Activated CD4-positive, CD25-positive, alpha-beta regulatory T cell treated with anti-CD3 and anti-CD28 coated beads, Interleukin-2, amount 50 U/mL, for 16 hours (primary cell): Measurements from ENCODE around the gene CCDC116.
"Not testable (repeated sequence)": the region's sequence is repeated elsewhere in the genome, so short reads cannot be mapped to it uniquely, and the experiment has no call there.

Experiments used
- DNase-seq: peaks from one replicate; pipeline ENCODE4 v3.0.0-alpha.2; 2020; ENCODE audit warnings: low read depth, low spot score

Gene CCDC116

DNA sequence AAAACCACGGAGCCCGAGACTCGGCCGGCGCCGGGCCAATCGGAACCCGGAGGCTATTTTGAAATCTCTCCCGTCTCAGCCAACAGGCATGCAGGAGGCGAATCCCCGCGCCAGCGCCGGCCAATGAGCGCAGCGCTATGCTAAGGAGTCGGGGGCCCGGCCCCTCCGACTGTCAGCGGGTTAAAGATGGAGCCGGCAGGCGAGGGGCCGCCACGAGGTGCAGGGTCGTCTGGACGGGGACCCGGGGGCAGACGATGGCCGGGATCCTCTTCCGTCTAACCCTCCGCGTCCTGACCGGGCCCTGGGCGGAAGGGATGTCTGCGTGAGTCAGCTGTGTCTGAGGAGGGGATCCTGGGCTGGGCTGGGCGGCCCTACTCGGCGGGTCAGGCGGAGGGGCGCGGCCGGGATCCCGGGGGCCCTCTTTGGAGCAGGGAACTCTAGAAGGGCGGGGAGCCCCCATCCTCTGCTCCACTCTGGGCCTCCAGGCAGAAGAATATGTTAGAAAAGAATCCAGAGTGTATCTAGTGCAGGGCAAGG, 19.5 kb downstream of the CCDC116 start:
- DNase-seq = peak; percentile 76

DNA sequence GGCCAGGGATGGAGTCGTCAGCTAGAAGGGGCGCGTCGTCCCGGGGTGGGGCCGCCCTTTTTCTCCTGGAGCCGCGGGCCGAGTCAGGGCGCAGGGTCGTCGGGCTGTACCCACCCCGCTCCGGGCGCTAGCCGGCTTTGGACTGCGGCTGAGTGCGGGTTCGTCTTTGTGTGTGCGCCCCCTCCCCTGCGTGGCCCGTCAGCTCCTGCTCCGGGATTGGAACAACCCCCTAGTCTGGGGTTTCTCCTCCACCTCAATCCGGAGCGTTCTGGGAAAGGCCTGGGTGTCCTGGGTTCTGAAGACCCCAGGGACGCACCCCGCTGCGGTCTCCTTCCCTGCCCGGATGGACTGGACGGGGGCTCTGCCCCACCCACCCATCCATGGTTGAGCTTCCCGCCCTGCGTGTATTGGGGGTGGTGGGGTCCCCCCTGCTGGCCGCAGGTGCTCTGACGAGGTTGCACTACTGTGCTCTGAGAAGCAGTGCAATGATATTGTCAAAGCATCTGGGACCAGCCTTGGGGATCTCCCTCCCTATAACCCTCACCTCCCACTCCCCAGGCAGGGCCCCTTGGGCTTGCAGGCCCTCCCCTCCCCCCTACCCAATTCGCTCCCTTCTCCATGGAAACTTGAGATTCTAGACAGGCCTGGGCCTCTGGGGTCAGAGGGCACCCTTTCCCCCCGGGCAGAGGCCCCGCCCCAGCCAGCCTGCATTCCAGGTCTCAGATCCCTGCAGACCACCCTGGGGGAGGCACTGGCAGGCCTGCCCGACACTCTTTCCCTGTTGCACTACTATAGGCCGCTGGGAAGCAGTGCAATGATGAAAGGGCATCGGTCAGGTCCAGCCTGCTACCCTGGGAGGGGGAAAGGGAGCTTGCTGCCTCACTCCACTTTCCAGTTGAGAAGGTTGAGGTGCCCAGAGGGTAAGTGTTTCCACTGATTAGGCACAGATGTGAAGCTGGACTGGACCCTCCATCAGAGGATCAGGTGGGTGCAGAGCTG, 20.3 kb downstream of the CCDC116 start:
- DNase-seq = no peak

DNA sequence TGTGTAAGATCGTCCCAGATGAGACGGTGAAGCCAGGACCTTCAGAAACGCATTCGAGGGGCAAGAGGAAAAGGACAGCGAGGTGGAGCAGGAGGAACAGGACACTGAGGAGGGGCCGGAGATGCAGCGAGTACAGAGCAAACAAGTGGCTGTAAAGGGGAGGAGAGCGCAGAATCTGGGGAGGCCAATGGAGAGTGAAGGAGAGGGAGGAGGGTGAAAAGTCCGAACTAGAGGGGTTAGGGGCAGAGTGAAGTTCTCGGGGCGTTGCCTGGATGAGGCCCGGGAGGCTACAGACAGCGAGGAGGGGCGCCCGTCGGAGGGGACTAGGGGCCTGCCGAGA, 24.4 kb downstream of the CCDC116 start:
- DNase-seq = no peak

DNA sequence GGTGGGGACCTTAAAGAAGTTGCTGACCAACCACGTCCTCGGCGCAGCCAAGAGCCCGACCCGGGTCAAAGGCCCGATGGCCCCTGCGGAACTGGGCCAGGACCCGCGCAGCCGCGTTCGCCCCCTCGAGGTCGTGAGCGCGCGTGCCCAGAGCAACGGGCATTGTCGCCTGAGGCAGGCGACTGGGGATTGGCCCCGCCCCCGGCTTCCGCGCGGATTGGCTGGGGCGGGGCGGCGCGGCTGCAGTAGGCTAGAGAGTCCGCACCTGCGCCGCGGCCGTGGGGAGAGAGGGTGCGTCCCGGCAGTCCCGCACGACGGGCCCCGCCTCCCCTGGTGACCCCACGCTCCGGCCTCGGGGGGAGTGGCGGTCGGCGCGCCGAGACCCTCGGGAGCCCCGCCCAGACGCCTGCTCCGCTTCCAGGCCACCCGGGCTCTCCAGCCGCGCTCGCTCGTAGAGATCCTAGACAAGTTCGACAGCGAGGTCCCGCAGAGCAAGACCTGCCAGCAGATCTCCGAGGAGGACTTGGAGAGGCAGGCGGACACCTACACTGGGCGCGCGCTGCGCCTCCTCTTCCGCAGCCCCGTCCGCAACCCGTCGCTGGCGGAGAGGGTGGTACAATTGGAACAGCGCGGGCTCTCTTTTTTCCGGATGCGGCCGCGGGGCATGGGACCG, 24.9 kb downstream of the CCDC116 start:
- DNase-seq = peak; percentile 62

DNA sequence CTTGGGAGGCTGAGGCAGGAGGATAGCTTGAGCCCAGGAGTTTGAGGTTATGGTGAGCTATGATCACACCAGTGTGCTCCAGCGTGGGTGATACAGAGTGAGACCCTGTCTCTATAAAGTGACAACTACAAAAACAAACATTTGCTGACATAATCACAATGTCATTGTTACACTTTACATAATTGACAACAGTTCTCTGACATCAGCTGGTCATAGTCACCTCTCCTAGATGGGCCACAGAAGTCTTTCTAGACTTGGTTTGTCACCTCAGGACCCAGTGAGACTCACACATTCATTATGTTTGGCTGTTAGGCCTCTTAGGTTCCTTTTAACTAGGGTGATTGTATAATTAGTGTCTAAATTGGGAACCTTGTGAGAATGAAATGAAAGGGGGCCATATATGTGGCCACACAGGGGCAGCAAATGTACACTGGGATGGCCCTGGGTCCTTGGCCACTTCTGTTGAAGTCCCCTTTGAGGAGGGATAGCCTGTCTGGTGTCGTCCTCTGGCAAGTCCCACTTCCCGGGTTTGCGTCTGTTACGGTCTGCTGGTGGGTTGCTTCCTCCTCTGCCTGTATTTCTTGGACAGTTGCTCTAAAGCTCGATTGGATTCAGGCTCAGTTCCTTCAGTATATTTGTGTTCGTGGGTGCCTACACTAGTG, 27.4 kb downstream of the CCDC116 start:
- no peak for DNase-seq

DNA sequence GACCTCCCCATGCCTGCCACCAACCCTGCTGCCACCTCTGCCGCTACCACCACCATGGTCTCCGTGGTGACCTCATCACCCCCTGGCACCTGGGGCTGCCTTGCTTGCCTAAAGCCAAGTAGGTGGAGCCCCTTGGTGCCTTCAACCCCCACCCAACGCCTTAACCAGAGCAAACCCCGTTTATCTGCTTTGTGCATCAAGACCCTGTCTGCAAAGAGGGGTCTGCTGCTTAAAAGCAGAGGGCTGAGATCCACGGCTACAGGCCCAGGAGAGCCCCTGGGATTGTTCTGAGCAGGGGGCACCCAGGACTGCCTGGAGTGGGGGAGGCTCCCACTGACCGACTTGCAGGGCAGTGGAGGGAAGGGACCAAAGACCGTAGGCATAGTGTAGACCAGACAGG, 28.3 kb downstream of the CCDC116 start:
- no peak for DNase-seq

- DNase-seq = no peak
These were observed 29.4 kb downstream of the CCDC116 start for GRCh38 chr22:21661991-21662390.

- DNase-seq = no peak
These were observed 31.2 kb downstream of the CCDC116 start for GRCh38 chr22:21663738-21664137.

DNA sequence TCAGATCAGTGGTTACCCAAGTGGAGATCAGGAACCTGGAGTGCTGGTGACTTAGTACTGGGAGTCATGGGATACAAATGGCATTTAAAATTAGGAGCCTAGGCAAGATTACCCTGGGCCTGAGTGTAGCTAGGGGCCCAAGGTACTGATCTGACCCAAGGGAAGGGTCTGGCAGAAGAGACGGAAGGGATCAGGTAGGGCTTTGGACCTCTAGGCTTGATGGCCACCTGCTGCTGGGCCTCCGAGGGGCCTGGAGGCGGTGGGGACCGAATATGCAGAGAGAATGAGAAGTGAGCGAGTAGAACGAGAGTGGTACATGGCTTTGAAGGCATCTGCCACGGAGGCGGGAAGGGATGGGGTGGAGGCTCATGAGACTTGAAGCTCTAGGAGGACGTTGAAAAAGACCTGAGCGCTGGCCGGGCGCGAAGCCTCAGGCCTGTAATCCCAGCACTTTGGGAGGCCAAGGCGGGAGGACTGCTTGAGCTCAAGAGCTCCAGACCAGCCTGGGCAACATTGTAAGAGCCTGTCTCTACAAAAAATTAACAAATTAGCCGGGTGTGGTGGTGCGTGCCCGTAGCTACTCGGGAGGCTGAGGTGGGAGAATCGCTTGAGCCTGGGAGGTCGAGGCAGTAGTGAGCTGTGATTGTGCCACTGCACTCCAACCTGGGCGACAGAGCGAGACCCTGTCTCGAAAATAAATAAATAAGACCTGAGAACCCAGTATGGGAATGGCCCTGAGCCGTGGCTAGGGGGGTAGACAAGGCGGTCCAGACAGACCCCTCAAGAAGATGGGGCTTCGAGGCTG, 32.7 kb downstream of the CCDC116 start:
- no peak for DNase-seq

DNA sequence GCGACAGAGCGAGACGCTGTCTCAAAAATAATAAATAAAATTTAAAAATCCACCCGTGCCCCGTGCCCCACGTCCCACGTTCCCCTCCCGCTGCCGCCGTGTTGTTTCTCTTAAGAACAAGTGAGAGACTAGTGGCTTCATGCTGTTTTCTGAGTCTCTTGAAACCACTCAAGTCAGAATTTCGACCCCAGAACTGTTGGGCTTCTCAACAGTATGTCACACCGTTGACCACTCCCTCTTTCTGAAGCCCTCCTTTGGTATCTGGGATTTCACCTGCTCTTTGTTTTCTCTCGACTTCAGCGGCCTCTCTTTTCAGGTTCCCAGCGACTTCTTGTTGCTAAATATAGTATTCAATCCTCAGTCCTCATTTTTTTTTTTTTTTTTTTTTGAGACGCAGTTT, 34.2 kb downstream of the CCDC116 start:
- no peak for DNase-seq

DNA sequence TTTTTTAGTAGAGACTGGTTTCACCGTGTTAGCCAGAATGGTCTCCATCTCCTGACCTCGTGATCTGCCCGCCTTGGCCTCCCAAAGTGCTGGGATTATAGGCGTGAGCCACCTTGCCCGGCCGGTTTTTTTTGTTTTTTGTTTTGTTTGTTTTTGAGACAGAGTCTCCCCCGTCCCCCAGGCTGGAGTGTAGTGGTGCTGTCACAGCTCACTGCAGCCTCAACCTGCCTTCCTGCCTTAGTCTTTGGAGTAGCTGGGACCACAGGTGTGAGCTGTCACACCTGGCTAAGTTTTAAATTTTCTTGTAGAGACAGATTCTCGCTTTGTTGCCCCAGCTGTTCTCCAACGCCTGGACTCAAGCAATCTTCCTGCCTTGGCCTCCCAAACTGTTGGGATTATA, 36.5 kb downstream of the CCDC116 start:
- no peak for DNase-seq

GRCh38 chr22:21672107-21672629, 39.6 kb downstream of the CCDC116 start:
- DNase-seq = no peak

DNA sequence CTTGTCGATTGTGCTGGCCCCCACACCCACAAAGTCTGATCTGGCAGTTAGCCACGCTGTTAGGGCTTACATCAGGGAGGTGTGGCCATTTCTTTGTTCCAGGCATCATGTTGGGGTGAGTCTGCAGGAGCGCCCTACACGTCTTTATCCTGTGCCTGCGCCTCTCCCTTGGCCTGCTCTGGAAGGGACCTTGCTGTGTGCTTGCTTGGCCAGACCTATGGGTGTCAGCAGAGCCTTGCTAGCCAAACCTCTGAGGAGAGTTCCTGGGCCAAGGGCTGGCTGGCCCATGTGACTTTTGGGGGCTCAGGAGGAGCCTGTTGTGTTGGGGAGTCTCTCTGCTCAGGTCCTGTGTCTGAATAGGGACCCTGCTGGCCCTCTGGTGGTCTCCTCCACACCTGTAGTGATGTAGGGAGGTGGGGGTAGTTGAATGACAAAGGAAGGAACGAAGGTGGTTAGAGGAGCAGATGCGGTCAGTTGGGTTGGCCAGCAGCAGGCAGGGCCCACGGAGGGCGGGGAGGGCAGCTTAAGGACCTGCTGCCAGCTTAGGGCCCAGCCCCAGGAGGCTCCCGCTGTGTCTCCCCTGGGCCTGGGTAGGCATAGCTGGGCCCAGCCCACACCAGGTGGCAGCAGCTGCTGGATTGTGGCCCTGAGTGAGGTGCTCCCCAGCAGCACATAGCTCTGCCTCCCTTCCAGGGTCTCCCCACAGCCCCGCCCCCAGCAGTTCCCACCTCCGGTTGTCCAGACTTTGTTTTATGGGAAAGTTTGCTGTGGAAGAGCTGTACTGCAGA, 41.2 kb downstream of the CCDC116 start:
- no peak for DNase-seq

GRCh38 chr22:21674638-21675245, 42.2 kb downstream of the CCDC116 start:
- no peak for DNase-seq

DNA sequence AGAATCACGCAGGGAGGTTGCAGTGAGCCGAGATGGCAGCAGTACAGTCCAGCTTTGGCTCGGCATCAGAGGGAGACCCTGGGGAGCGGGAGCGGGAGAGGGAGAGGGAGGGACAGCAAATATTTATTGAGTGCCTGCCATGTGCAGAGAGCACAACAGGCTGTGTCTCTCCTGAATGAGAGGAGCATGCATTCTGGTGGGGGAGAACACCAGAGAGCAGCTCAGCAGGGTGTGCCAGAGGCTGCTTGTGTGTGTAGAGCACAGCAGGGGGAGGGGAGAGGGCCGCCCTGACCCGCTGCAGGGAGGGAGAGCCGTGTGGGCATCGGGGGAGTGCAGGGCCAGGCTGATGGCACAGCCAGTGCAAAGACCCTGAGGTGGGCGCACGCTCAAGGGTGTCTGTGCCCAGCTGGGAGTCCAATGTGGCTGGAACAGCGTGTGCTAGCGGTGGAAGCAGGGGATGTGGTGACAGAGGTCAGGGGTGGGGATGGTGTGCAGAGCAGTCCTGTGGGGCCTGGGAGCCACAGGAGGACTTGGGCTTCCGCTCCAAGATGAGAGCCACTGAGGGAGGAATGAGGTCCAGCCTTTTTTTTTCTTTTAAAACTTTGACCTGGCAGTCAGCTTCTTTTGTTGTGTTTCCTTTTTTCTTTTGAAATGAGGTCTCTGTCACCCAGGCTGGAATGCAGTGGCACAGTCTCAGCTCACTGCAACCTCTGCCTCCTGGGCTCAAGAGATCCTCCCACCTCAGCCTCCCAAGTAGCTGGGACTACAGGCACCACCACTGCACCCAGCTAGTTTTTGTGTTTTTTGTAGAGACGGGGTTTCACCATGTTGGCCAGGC, 45.3 kb downstream of the CCDC116 start:
- DNase-seq = no peak

GRCh38 chr22:21678842-21679241, 46.3 kb downstream of the CCDC116 start:
- not testable (repeated sequence) for DNase-seq

DNA sequence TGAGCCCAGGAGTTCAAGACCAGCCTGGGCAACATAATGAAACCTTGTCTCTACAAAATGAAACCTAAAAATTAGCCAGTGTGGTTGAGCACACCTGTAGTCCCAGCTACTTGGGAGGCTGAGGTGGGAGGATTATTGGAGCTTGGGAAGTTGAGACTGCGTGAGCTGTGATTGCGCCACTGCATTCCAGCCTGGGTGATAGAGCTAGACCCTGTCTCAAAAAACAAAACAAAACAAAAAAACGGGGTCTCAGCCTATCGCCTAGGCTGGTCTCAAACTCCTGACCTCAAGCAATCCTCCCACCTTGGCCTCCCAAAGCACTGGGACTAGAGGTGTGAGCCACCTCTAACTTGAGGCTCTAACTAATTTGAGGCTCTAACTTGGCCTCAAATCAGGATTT, 46.8 kb downstream of the CCDC116 start:
- no peak for DNase-seq

DNA sequence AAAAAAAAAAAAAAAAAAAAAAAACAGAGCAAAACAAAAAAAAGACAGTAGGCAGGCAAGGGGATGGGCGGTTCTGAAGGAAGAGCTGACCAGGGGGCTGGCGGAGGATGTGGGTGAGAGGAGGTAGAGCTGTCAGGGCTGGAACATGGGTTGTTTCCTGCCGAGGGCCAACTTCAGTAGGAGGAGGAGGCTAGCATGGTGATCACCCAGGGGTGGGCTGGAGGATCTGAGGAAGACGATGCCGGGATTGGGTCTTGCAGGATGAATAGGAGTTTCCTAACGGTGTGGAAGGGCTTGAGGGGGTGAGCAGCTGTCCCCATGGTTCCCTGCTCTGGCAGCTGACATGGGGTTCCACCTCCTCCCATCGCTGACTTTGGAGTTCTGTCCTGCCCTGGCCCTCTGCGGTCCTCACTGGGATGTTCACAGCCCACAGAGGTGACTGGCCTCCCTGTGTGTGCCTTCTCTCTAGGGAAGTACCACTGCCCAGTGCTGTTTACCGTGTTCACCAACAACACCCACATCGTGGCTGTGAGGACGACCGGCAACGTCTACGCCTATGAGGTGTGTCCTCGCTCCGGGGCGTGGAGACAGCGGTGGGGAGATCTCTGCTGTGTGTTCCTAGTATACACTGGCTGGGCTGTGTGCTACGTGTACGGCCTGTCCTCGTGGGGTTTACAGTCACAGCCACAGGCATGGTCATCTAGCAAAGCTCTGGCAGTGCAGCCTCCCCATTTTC, 48.4 kb downstream of the CCDC116 start:
- no peak for DNase-seq
